K562 (cell line): ENCODE measurements around the gene TCP10L. TPM values are rescaled to one million over a fixed set of nuclear protein-coding genes. Genes with fewer than 3 reads are reported as not detected.

Experiments
- ARID4B ChIP-seq: sonication (generic); formaldehyde crosslinking; IDR thresholded peaks from 2 replicates; pipeline ENCODE4 v1.8.0; 2022; ENCODE audit warnings: mild to moderate bottlenecking, missing genetic modification reagents
- BCOR ChIP-seq: fragments of 450-650 bp; IDR thresholded peaks from 2 replicates; pipeline ENCODE4 v1.6.1; 2016
- CREB3L1 ChIP-seq: fragments of 450-650 bp; IDR thresholded peaks from 2 replicates; pipeline ENCODE4 v1.6.1; 2014; ENCODE audit warnings: low read depth, mild to moderate bottlenecking, moderate library complexity, borderline replicate concordance
- E2F1 ChIP-seq: sonication (generic); formaldehyde crosslinking; IDR thresholded peaks from 2 replicates; pipeline ENCODE4 v1.8.1; 2023; ENCODE audit warnings: mild to moderate bottlenecking, missing genetic modification reagents, moderate library complexity
- FOSL1 ChIP-seq: fragments of 200-800 bp; sonication (Bioruptor generic); conservative IDR thresholded peaks from 2 replicates; pipeline ENCODE4 v1.6.1; 2016; ENCODE audit warnings: missing genetic modification characterization, missing compliant biosample characterization
- FOXP1 ChIP-seq: sonication (generic); formaldehyde crosslinking; IDR thresholded peaks from 2 replicates; pipeline ENCODE4 v1.8.0; 2022; ENCODE audit warnings: mild to moderate bottlenecking, missing genetic modification reagents
- PRMT5 ChIP-seq: sonication (generic); formaldehyde crosslinking; IDR thresholded peaks from 2 replicates; pipeline ENCODE4 v1.5.0; 2020; ENCODE audit warnings: missing genetic modification reagents
- XRCC5 ChIP-seq: fragments of 200-400 bp; formaldehyde crosslinking; IDR thresholded peaks from 2 replicates; pipeline ENCODE4 v1.6.1; 2017; ENCODE audit warnings: low read depth, mild to moderate bottlenecking, low read length
- ZNF134 ChIP-seq: fragments of 250-450 bp; sonication (Bioruptor Pico); conservative IDR thresholded peaks from 2 replicates; pipeline ENCODE4 v1.4.0; 2020
- ZNF445 ChIP-seq: fragments of 250-450 bp; sonication (Bioruptor Pico); IDR thresholded peaks from 2 replicates; pipeline ENCODE4 v1.4.0; 2020; ENCODE audit warnings: low read depth, mild to moderate bottlenecking, moderate library complexity
- polyA plus RNA-seq, 8 experiments: library from polyadenylated mRNA; depleted of rRNA in 4 of 8; stranded (reverse) in 5 of 8; unstranded in 3 of 8; fragments of >200 nt; fragmentation: Nextera tagmentation in 2 of 8; fragmentation: Illumina TruSeq in 1 of 8; extraction: Ambion mirVana in 2 of 8; extraction: Trizol in 1 of 8; gene quantifications; 2 replicates each; pipeline versions ENCODE4 v1.2.1 to v1.2.3, GENCODE V29; 2011 to 2014; ENCODE audit warnings: inconsistent platforms in 1 of 8, missing spikeins in 1 of 8
- total RNA-seq, 7 experiments: library from RNA; depleted of rRNA in 6 of 7; stranded (reverse); fragments of >200 nt in 6 of 7; fragmentation: Illumina TruSeq in 2 of 7; extraction: Trizol in 2 of 7; gene quantifications; 2 replicates each; pipeline versions ENCODE4 v1.2.1 to v1.2.3, GENCODE V29; 2011 to 2021; ENCODE audit warnings: low replicate concordance in 1 of 7
- TF ChIP-seq, protein P1 (sequence below), 3 experiments: fragments of 200-800 bp in 1 of 3; sonication (Bioruptor generic) in 1 of 3; sonication (generic) in 1 of 3; formaldehyde crosslinking in 1 of 3; IDR thresholded peaks; 2 replicates each; pipeline versions ENCODE4 v1.6.1 to v1.8.0; 2016 to 2022; ENCODE audit warnings: mild to moderate bottlenecking in 2 of 3, missing compliant biosample characterization in 2 of 3, missing genetic modification characterization in 2 of 3, missing genetic modification reagents in 1 of 3
- TF ChIP-seq, protein P2 (sequence below): fragments of 450-650 bp; IDR thresholded peaks from 2 replicates; pipeline ENCODE4 v1.6.1; 2016; ENCODE audit warnings: low read depth, mild to moderate bottlenecking, moderate library complexity
- TF ChIP-seq, protein P3 (sequence below): fragments of 450-650 bp; IDR thresholded peaks from 2 replicates; pipeline ENCODE4 v1.6.1; 2016; ENCODE audit warnings: missing biosample characterization, missing genetic modification characterization
- TF ChIP-seq, protein P4 (sequence below): fragments of 250-450 bp; sonication (Bioruptor Pico); IDR thresholded peaks from 2 replicates; pipeline ENCODE4 v1.6.1; 2021; ENCODE audit warnings: mild to moderate bottlenecking

Gene TCP10L
- total and polyA plus RNA-seq, 9 of the 15 experiments (the other 6 are each of a cell fraction or from before 2014, with no cell fraction given), result 0.34 to 0.91 (median 0.56) TPM; not detected in 2

DNA sequence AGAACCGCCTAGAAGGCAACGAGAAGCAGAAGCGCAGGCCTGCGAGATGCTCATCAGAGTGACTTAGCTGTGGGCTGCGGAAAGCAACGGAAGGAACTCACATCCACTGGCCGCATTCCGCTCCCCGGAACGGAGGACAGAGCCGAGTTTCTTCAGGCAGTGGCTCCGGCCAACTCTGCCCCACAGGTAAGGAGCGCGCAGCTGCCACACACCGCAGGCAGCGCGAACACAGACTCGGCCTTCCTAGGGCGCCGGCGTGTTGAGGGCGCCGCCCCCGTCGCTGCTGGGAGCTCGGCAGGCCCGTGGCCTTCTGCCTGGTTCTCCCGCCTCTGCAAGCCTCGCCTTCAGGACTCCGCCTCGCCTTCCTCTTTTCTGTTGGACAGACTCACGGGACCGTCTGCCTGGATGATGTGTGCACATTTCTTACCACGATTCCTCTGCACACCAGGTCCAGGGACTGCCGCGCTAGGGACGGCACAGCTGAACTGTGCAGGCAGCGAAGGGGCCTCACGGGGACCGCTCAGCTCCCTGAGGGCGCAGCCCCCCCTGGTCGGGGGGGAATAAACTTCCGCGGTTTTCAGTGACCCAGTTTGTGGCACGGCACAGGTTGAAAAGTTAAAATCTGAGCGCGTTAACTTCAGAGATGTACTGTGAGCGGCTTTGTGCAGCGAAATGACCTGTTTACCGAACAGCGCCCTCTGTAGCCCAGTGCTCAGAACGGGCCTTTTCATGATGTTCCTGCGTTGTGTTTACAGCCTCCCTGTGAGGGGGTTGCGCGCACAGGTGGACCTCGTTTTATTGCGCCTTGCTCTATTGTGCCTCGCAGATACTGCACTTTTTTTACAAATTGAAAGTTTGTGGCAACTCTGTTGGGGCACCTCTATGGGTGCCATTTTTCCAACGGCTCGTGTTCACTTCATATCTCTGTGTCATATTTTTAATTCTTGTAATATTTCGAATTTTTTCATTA is 15.8 kb downstream of the TCP10L start (continued):
- TF ChIP-seq, protein P1, sequence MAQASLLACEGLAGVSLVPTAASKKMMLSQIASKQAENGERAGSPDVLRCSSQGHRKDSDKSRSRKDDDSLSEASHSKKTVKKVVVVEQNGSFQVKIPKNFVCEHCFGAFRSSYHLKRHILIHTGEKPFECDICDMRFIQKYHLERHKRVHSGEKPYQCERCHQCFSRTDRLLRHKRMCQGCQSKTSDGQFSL (CRISPR knock-in tag; IDR thresholded peaks at IDR 0.05), result no peak
- TF ChIP-seq, protein P1 (tag; IDR thresholded peaks at IDR 0.05), result no peak
- TF ChIP-seq ZNF134 (CRISPR knock-in tag) (no peak), ARID4B (CRISPR knock-in tag) (peak; percentile 69; the same call in 1 of the 2 replicates), XRCC5 (peak; percentile 84), PRMT5 (no peak), FOSL1 (tag) (0 out of 2 replicates have a peak, but pooled peaks have one; percentile 29), BCOR (peak; percentile 54), CREB3L1 (peak; percentile 51; the same call in 1 of the 2 replicates), ZNF445 (CRISPR knock-in tag) (no peak), E2F1 (CRISPR knock-in tag) (peak; percentile 80; the same call in 1 of the 2 replicates), FOXP1 (CRISPR knock-in tag) (peak; percentile 21; the same call in 1 of the 2 replicates)
- TF ChIP-seq, protein P2, sequence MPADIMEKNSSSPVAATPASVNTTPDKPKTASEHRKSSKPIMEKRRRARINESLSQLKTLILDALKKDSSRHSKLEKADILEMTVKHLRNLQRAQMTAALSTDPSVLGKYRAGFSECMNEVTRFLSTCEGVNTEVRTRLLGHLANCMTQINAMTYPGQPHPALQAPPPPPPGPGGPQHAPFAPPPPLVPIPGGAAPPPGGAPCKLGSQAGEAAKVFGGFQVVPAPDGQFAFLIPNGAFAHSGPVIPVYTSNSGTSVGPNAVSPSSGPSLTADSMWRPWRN, result no peak
- TF ChIP-seq, protein P3, sequence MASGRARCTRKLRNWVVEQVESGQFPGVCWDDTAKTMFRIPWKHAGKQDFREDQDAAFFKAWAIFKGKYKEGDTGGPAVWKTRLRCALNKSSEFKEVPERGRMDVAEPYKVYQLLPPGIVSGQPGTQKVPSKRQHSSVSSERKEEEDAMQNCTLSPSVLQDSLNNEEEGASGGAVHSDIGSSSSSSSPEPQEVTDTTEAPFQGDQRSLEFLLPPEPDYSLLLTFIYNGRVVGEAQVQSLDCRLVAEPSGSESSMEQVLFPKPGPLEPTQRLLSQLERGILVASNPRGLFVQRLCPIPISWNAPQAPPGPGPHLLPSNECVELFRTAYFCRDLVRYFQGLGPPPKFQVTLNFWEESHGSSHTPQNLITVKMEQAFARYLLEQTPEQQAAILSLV (tag), result no peak
- TF ChIP-seq, protein P4, sequence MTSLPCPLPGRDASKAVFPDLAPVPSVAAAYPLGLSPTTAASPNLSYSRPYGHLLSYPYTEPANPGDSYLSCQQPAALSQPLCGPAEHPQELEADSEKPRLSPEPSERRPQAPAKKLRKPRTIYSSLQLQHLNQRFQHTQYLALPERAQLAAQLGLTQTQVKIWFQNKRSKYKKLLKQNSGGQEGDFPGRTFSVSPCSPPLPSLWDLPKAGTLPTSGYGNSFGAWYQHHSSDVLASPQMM (CRISPR knock-in tag), result no peak
